Adrenal gland (tissue), 12 donors: ENCODE measurements around the gene TTYH2. TPM values are rescaled to one million over a fixed set of nuclear protein-coding genes. Genes with fewer than 3 reads are reported as not detected.
"Not testable (repeated sequence)": the region's sequence is repeated elsewhere in the genome, so short reads cannot be mapped to it uniquely, and the experiment has no call there.

Experiments
- DNase-seq, 7 donors: peaks; one replicate each; pipeline ENCODE4 v3.0.0-alpha.2; 2019 to 2020
- H3K27ac ChIP-seq, 5 donors: fragments of 200-600 bp; sonication (generic) in 4 of 5; 1 replicate in 3 of 5; 2 replicates in 2 of 5; pipeline versions ENCODE4 v1.5.1 to v1.8.0; 2016 to 2020; ENCODE audit warnings: mild to moderate bottlenecking in 1 of 5
- H3K27me3 ChIP-seq: fragments of 200-600 bp; 2 replicates; pipeline ENCODE4 v1.8.0; 2021
- H3K36me3 ChIP-seq, 2 donors: fragments of 200-600 bp; replicated peaks in 1 of 2; 1 replicate in 1 of 2; 2 replicates in 1 of 2; pipeline versions ENCODE4 v1.5.1 to v1.8.0; 2018 to 2022
- H3K4me1 ChIP-seq, 2 donors: fragments of 200-600 bp; replicated peaks in 1 of 2; 1 replicate in 1 of 2; 2 replicates in 1 of 2; pipeline versions ENCODE4 v1.5.1 to v1.8.0; 2018 to 2021
- H3K4me3 ChIP-seq, 4 donors: fragments of 200-600 bp; sonication (generic) in 3 of 4; one replicate each; pipeline ENCODE4 v1.5.1; 2016 to 2018
- H3K9me3 ChIP-seq, 3 donors: fragments of 200-600 bp; sonication (generic) in 1 of 3; replicated peaks in 1 of 3; 1 replicate in 2 of 3; 2 replicates in 1 of 3; pipeline versions ENCODE4 v1.5.1 to v1.8.0; 2016 to 2021
- CTCF ChIP-seq, 6 experiments: fragments of 450-650 bp in 4 of 6; fragments of 200-600 bp in 2 of 6; sonication (generic) in 1 of 6; IDR thresholded peaks; 1 replicate in 5 of 6; 2 replicates in 1 of 6; pipeline versions ENCODE4 v1.5.1 to v1.8.0; 2016 to 2021; ENCODE audit warnings: antibody characterized with exemption in 6 of 6, mild to moderate bottlenecking in 2 of 6, moderate library complexity in 1 of 6
- POLR2A ChIP-seq, 2 donors: fragments of 450-650 bp; IDR thresholded peaks; one replicate each; pipeline ENCODE4 v1.6.1; 2017; ENCODE audit warnings: antibody characterized with exemption in 2 of 2, mild to moderate bottlenecking in 2 of 2, moderate library complexity in 1 of 2
- WGBS, 4 donors: extraction: QIAGEN DNeasy Blood & Tissue Kit in 2 of 4; methylation state at CpG; one replicate each; pipeline versions ENCODE4 v1.1.5 to v1.1.7; 2013 to 2017; 5-methylcytosine and 5-hydroxymethylcytosine counted together
- intact Hi-C, 2 donors: fragments of 100-400 bp; cut with DNase I; formaldehyde crosslinking; loops; one replicate each; pipeline versions ENCODE4 v1.14.1 to v1.15.0; 2022 to 2023
- polyA plus RNA-seq, 3 donors: library from polyadenylated mRNA; stranded (reverse); fragments of 200-250 nt in 2 of 3; fragments of 350-450 nt in 1 of 3; fragmentation: Illumina TruSeq in 1 of 3; extraction: RNeasy Lipid Tissue Mini Kit (QIAGEN cat#74804) in 1 of 3; gene quantifications; one replicate each; pipeline ENCODE4 v1.2.3, GENCODE V29; 2013 to 2014
- total RNA-seq, 9 donors: library from RNA; depleted of rRNA in 4 of 9; stranded (reverse); fragments of >200 nt in 4 of 9; fragments of 120-200 nt in 1 of 9; fragmentation: NEBNext Ultra II Directional in 1 of 9; extraction: Animal tissue kit (Norgen Biotek cat#: 25700) in 1 of 9; gene quantifications; one replicate each; pipeline versions ENCODE4 v1.1.0 to v1.2.4, GENCODE V29; 2013 to 2023
- donor health status: healthy with polysubstance abuse.
- donor health status: Bipolar disorder and iron deficiency.
- donor health status: DM: yes; HTN: yes; CAD: no.
- donor health status: DM: no; HTN: no; CAD: no.
- donor health status: DM: no; HTN: no; CAD: no.
- donor health status: DM: yes; HTN: yes; CAD: no.

Gene TTYH2
- total and polyA plus RNA-seq, 12 donors, result 2.9 to 40.5 (median 7.8) TPM

GRCh38 chr17:74187761-74188160, 25.6 kb upstream of the TTYH2 start:
- intact Hi-C loops, result no loop called here
- DNase-seq, result no peak
- 62 to 68% (median 65%) methylated on average over 11 of the region's 11 CpGs for WGBS, 4 donors
- Histone ChIP-seq H3K27me3 (no peaks in the 10 kb centered on the region), H3K4me1 (no peaks in the 10 kb centered on the region), H3K27ac (no peak overlapping the region), H3K4me3 (no peak overlapping the region), H3K9me3 (no peaks in the 10 kb centered on the region), H3K36me3 (no peaks in the 10 kb centered on the region)
- no peak for TF ChIP-seq CTCF (IDR thresholded peaks at IDR 0.05)
- TF ChIP-seq POLR2A (IDR thresholded peaks at IDR 0.05), result no peak

- DNase-seq, H3K36me3 ChIP-seq, H3K4me1 ChIP-seq, H3K27me3 ChIP-seq, H3K9me3 ChIP-seq, H3K27ac ChIP-seq, H3K4me3 ChIP-seq, intact Hi-C loops: not testable (repeated sequence)
- WGBS, 4 donors, result 76 to 84% (median 80%) methylated on average over 4 of the region's 4 CpGs
These were observed 24.7 kb upstream of the TTYH2 start for GRCh38 chr17:74188687-74189086.

- H3K9me3 ChIP-seq, result no peaks in the 10 kb centered on the region
- no peaks in the 10 kb centered on the region for H3K36me3 ChIP-seq
- intact Hi-C loops, result no loop called here
- H3K4me1 ChIP-seq, result peaks cover 0 to 5% of the 10 kb centered on the region in 2 donors
- no peaks in the 10 kb centered on the region for H3K27me3 ChIP-seq
- peak in 2 of 7 donors; percentile 16 to 44 for DNase-seq
- WGBS, 4 donors, result 44 to 48% (median 47%) methylated on average over 2 of the region's 2 CpGs
- TF ChIP-seq CTCF (IDR thresholded peaks at IDR 0.05), result no peak
- no peak for TF ChIP-seq POLR2A (IDR thresholded peaks at IDR 0.05)
- no peak overlapping the region for H3K4me3 ChIP-seq
- H3K27ac ChIP-seq, result no peak overlapping the region
These were observed 23.2 kb upstream of the TTYH2 start for GRCh38 chr17:74190154-74190553.

GRCh38 chr17:74190807-74191406, 22.5 kb upstream of the TTYH2 start:
- 52 to 63% (median 56%) methylated on average over 6 of the region's 6 CpGs for WGBS, 4 donors
- Histone ChIP-seq H3K9me3 (no peaks in the 10 kb centered on the region), H3K27ac (no peak overlapping the region), H3K4me3 (no peak overlapping the region), H3K27me3 (no peaks in the 10 kb centered on the region), H3K4me1 (peaks cover 0 to 5% of the 10 kb centered on the region in 2 donors), H3K36me3 (no peaks in the 10 kb centered on the region)
- DNase-seq, result peak in 2 of 7 donors; percentile 23 to 37
- intact Hi-C loops, result no loop called here
- TF ChIP-seq POLR2A (IDR thresholded peaks at IDR 0.05) (no peak), CTCF (IDR thresholded peaks at IDR 0.05) (no peak)
